Ishikawa (cell line): ENCODE data around the gene ARHGAP29.

Experiments
- CEBPB ChIP-seq: IDR thresholded peaks from 2 replicates; pipeline ENCODE4 v1.6.1; 2012
- CREB1 ChIP-seq: IDR thresholded peaks from 2 replicates; pipeline ENCODE4 v1.6.1; 2012; ENCODE audit warnings: low read depth
- EGR1 ChIP-seq: IDR thresholded peaks from 2 replicates; pipeline ENCODE4 v1.6.1; 2012
- EP300 ChIP-seq: IDR thresholded peaks from 2 replicates; pipeline ENCODE4 v1.6.1; 2012; ENCODE audit warnings: borderline replicate concordance
- FOXM1 ChIP-seq: IDR thresholded peaks from 2 replicates; pipeline ENCODE4 v1.6.1; 2012; ENCODE audit warnings: low read depth, borderline replicate concordance
- NFIC ChIP-seq: IDR thresholded peaks from 2 replicates; pipeline ENCODE4 v1.6.1; 2012
- RAD21 ChIP-seq: IDR thresholded peaks from 2 replicates; pipeline ENCODE4 v1.6.1; 2012; ENCODE audit warnings: low read depth
- TAF1 ChIP-seq: IDR thresholded peaks from 2 replicates; pipeline ENCODE4 v1.6.1; 2012; ENCODE audit warnings: low read depth, mild to moderate bottlenecking
- TCF12 ChIP-seq: IDR thresholded peaks from 2 replicates; pipeline ENCODE4 v1.6.1; 2012; ENCODE audit warnings: low read depth
- TEAD4 ChIP-seq: IDR thresholded peaks from 2 replicates; pipeline ENCODE4 v1.6.1; 2012
- USF1 ChIP-seq: IDR thresholded peaks from 2 replicates; pipeline ENCODE4 v1.6.1; 2012
- YY1 ChIP-seq: IDR thresholded peaks from 2 replicates; pipeline ENCODE4 v1.6.1; 2012; ENCODE audit warnings: low read depth
- ZBTB7A ChIP-seq: IDR thresholded peaks from 2 replicates; pipeline ENCODE4 v1.6.1; 2012; ENCODE audit warnings: low read depth
- TF ChIP-seq, protein P1 (sequence below): IDR thresholded peaks from 2 replicates; pipeline ENCODE4 v1.6.1; 2012
- TF ChIP-seq, protein P2 (sequence below): IDR thresholded peaks from 2 replicates; pipeline ENCODE4 v1.6.1; 2012; ENCODE audit warnings: low read depth, mild to moderate bottlenecking

Gene ARHGAP29

GRCh38 chr1:94250341-94250740 lies 13.0 kb upstream of the ARHGAP29 start:
- TF ChIP-seq FOXM1 (peak; percentile 69), CREB1 (no peak), YY1 (peak; percentile 64; the same call in 1 of the 2 replicates), TAF1 (no peak), TEAD4 (peak; percentile 91), CEBPB (no peak; the same call in 1 of the 2 replicates), EP300 (peak; percentile 92), ZBTB7A (no peak), RAD21 (no peak; the same call in 1 of the 2 replicates), NFIC (peak; percentile 59), USF1 (no peak), TCF12 (peak; percentile 86), EGR1 (no peak)
- TF ChIP-seq, protein P1, sequence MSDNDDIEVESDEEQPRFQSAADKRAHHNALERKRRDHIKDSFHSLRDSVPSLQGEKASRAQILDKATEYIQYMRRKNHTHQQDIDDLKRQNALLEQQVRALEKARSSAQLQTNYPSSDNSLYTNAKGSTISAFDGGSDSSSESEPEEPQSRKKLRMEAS, result peak; percentile 26
- TF ChIP-seq, protein P2, sequence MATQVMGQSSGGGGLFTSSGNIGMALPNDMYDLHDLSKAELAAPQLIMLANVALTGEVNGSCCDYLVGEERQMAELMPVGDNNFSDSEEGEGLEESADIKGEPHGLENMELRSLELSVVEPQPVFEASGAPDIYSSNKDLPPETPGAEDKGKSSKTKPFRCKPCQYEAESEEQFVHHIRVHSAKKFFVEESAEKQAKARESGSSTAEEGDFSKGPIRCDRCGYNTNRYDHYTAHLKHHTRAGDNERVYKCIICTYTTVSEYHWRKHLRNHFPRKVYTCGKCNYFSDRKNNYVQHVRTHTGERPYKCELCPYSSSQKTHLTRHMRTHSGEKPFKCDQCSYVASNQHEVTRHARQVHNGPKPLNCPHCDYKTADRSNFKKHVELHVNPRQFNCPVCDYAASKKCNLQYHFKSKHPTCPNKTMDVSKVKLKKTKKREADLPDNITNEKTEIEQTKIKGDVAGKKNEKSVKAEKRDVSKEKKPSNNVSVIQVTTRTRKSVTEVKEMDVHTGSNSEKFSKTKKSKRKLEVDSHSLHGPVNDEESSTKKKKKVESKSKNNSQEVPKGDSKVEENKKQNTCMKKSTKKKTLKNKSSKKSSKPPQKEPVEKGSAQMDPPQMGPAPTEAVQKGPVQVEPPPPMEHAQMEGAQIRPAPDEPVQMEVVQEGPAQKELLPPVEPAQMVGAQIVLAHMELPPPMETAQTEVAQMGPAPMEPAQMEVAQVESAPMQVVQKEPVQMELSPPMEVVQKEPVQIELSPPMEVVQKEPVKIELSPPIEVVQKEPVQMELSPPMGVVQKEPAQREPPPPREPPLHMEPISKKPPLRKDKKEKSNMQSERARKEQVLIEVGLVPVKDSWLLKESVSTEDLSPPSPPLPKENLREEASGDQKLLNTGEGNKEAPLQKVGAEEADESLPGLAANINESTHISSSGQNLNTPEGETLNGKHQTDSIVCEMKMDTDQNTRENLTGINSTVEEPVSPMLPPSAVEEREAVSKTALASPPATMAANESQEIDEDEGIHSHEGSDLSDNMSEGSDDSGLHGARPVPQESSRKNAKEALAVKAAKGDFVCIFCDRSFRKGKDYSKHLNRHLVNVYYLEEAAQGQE, result no peak

- TF ChIP-seq TEAD4 (no peak), TCF12 (0 out of 2 replicates have a peak, but pooled peaks have one; percentile 6)
These were observed 11.7 kb upstream of the ARHGAP29 start for GRCh38 chr1:94248956-94249688.

DNA sequence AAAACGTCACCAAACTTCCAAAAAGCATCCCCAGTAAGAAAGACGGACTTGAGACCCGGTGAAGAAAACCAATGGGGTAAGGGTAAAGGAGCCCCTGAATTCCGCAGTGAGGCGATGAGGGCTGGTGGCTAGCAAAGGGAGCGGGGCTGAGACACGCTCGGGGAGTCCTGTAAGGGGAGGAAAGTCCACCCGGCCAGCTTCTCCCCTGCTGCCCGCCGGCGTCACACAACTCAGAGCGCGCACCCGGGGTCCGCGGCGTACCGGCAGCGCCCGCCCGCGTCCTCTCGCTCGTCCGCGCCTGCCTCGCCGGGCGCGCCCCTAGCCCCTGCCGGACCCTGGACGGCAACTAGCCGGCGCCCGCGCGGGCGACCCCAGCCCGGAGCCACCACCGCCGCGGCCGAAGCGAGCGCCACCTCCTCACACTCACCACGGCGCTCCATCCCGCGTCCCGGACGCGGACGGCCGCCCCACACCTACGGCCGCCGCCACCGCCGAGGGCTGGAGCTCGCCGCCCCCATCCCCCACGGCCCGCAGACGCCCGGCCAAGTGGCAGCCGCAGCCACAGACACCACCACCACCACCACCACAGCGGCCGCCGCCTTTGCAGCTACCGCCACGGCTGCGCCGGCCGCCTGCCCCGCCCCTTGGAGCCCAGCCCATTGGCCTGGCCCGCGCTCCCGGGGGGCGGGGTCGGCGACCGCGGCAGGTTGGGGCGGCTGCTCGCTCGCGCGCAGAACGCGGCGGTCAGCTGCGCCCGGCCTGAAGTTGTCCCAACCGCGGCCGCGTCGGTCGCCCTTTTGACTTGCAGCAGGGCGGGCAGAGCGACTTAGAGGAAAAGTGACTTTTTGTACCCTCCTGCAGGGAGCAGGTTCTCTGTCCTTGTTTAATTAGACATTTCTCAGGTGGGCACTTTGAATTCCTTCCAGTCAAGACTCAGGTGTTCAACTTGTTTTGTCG lies 10.0 kb upstream of the ARHGAP29 start:
- TF ChIP-seq RAD21, result peak; percentile 3; the same call in 1 of the 2 replicates
- peak; percentile 75; the same call in 1 of the 2 replicates for TF ChIP-seq TAF1
- TF ChIP-seq ZBTB7A, result no peak
- no peak; the same call in 1 of the 2 replicates for TF ChIP-seq TCF12
- peak; percentile 53; the same call in 1 of the 2 replicates for TF ChIP-seq EP300
- TF ChIP-seq, protein P1, result peak; percentile 28; the same call in 1 of the 2 replicates
- peak; percentile 71 for TF ChIP-seq NFIC

DNA sequence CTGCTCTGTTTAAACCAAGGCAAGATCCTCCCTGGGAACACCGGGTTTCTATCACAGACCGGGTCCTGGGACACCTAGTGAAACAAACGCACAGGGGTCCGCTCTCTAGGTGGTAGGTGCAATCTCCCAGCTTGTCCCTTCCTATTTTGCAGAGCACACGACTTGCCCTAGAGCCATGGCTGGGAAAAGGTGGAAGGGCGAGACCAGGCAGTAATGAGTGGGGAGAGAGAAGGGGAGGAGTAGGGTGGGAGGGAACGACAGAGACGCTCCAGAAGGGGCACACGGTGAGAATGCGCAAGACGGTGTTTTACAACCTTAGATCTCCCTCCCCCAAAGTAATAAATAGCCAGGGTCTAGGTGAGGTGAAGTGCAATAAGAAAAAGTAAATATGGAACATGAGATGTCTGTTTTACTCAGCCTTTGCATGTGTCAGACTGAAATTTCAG lies 9.3 kb upstream of the ARHGAP29 start:
- no peak for TF ChIP-seq RAD21
- no peak for TF ChIP-seq TEAD4
- TF ChIP-seq, protein P2, result no peak
- no peak for TF ChIP-seq NFIC
- no peak for TF ChIP-seq CREB1
- 0 out of 2 replicates have a peak, but pooled peaks have one; percentile 13 for TF ChIP-seq ZBTB7A
- TF ChIP-seq, protein P1, result no peak

GRCh38 chr1:94245747-94246438 lies 8.5 kb upstream of the ARHGAP29 start:
- TF ChIP-seq YY1 (no peak), FOXM1 (no peak)
